A673 (cell line): ENCODE results near the gene C20orf204. TPM values are rescaled to one million over a fixed set of nuclear protein-coding genes. Genes with fewer than 3 reads are reported as not detected.

Experiments
- BruUV-seq: library from RNA; stranded (reverse); fragments of 400-500 nt; replicated peaks from 2 replicates; lab custom pipeline; 2021; lab: Mats Ljungman, UMichigan
- CTCF ChIA-PET: fragments of 300-600 bp; sonication (Branson Sonifier 250); formaldehyde crosslinking; loops from one replicate; lab custom pipeline; 2022; ENCODE audit warnings: antibody characterized with exemption; lab: Charles Lee
- POLR2A ChIA-PET: fragments of 300-600 bp; sonication (Branson Sonifier 250); formaldehyde crosslinking; loops from one replicate; lab custom pipeline; 2022; ENCODE audit warnings: antibody characterized with exemption; ENCODE audit not compliant: low non-redundant PET; lab: Charles Lee
- DNase-seq: peaks from one replicate; pipeline ENCODE4 v3.0.0-alpha.2; 2015; ENCODE audit warnings: low spot score
- H3K27ac ChIP-seq: fragments of 200-600 bp; sonication (generic); 2 replicates; pipeline ENCODE4 v1.5.1; 2016; ENCODE audit warnings: mixed run types, low read depth, mild to moderate bottlenecking, mixed read lengths, antibody characterized with exemption, low read length; ENCODE audit not compliant: poor library complexity, severe bottlenecking
- H3K27me3 ChIP-seq: fragments of 200-600 bp; sonication (generic); replicated peaks from 2 replicates; pipeline ENCODE4 v1.6.1; 2017; ENCODE audit warnings: mixed run types, low read depth, mild to moderate bottlenecking, mixed read lengths, antibody characterized with exemption, low read length; ENCODE audit not compliant: insufficient read depth, poor library complexity
- H3K36me3 ChIP-seq: fragments of 200-600 bp; sonication (generic); 2 replicates; pipeline ENCODE4 v1.6.1; 2016; ENCODE audit warnings: mixed run types, mild to moderate bottlenecking, mixed read lengths, antibody characterized with exemption, low read length; ENCODE audit not compliant: insufficient read depth, poor library complexity, severe bottlenecking
- H3K4me1 ChIP-seq: fragments of 200-600 bp; sonication (generic); 2 replicates; pipeline ENCODE4 v1.6.1; 2017; ENCODE audit warnings: mixed run types, mild to moderate bottlenecking, mixed read lengths, antibody characterized with exemption, low read length; ENCODE audit not compliant: insufficient read depth, poor library complexity, severe bottlenecking
- H3K4me3 ChIP-seq: fragments of 200-600 bp; sonication (generic); 2 replicates; pipeline ENCODE4 v1.5.1; 2016; ENCODE audit warnings: low read depth, mixed run types, mild to moderate bottlenecking, mixed read lengths, low read length; ENCODE audit not compliant: poor library complexity, severe bottlenecking
- H3K9me3 ChIP-seq: fragments of 200-600 bp; sonication (generic); 2 replicates; pipeline ENCODE4 v1.6.1; 2016; ENCODE audit warnings: mixed run types, low read depth, mild to moderate bottlenecking, mixed read lengths, antibody characterized with exemption, low read length; ENCODE audit not compliant: poor library complexity, severe bottlenecking
- EZH2 ChIP-seq: fragments of 200-600 bp; sonication (generic); IDR thresholded peaks from 2 replicates; pipeline ENCODE4 v1.6.1; 2017; ENCODE audit warnings: borderline replicate concordance, low read depth, mild to moderate bottlenecking, mixed read lengths, antibody characterized with exemption, low read length; ENCODE audit not compliant: poor library complexity, severe bottlenecking
- intact Hi-C: fragments of 100-400 bp; cut with micrococcal nuclease; formaldehyde crosslinking; loops from one replicate; pipeline ENCODE4 v1.10.0; 2022; ENCODE audit not compliant: unreplicated experiment
- total RNA-seq: library from RNA; stranded (reverse); gene quantifications from 2 replicates; pipeline ENCODE4 v1.2.3, GENCODE V29; 2021
- TF ChIP-seq, protein P1 (sequence below): fragments of 300-800, 200-600 bp; sonication (generic); conservative IDR thresholded peaks from 2 replicates; pipeline ENCODE4 v1.5.1; 2017; ENCODE audit warnings: low read depth, mild to moderate bottlenecking, antibody characterized with exemption, low read length, moderate library complexity, mixed read lengths

Gene C20orf204
- total RNA-seq, 1 experiment from 2014 or later, result 2.5 TPM

DNA sequence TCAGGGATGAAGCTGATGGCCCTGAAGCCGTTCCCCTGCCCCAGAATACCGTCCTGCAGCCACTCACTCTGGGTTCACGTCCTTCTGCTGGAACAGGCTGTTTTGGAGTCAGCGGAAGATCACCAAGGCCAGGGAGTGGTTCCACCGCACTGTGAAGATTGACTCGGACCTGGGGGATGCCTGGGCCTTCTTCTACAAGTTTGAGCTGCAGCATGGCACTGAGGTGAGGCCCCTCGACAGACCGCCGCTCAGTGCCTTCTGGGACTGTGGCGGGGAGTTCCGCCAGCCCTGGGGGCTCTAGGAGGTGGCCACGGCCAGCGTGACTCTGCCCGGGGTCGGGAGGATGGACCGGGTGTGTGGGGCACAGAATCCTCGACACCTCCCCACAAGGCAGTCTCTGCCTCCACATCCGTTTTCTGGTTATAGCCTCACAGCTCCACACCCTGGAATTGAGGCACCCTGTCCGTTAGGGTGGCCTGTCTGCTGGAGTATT, 4.1 kb upstream of the C20orf204 start:
- Histone ChIP-seq H3K27me3 (no peaks in the 10 kb centered on the region), H3K36me3 (peaks cover 14% of the 10 kb centered on the region), H3K4me3 (no peak overlapping the region), H3K4me1 (no peaks in the 10 kb centered on the region), H3K27ac (no peak overlapping the region), H3K9me3 (no peaks in the 10 kb centered on the region)
- ChIA-PET CTCF (no interaction called here), POLR2A (no interaction called here)
- intact Hi-C loops, result no loop called here
- no peak for TF ChIP-seq EZH2
- TF ChIP-seq, protein P1, sequence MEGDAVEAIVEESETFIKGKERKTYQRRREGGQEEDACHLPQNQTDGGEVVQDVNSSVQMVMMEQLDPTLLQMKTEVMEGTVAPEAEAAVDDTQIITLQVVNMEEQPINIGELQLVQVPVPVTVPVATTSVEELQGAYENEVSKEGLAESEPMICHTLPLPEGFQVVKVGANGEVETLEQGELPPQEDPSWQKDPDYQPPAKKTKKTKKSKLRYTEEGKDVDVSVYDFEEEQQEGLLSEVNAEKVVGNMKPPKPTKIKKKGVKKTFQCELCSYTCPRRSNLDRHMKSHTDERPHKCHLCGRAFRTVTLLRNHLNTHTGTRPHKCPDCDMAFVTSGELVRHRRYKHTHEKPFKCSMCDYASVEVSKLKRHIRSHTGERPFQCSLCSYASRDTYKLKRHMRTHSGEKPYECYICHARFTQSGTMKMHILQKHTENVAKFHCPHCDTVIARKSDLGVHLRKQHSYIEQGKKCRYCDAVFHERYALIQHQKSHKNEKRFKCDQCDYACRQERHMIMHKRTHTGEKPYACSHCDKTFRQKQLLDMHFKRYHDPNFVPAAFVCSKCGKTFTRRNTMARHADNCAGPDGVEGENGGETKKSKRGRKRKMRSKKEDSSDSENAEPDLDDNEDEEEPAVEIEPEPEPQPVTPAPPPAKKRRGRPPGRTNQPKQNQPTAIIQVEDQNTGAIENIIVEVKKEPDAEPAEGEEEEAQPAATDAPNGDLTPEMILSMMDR, result no peak
- DNase-seq, result no peak
- BruUV-seq, result no TSS peak

DNA sequence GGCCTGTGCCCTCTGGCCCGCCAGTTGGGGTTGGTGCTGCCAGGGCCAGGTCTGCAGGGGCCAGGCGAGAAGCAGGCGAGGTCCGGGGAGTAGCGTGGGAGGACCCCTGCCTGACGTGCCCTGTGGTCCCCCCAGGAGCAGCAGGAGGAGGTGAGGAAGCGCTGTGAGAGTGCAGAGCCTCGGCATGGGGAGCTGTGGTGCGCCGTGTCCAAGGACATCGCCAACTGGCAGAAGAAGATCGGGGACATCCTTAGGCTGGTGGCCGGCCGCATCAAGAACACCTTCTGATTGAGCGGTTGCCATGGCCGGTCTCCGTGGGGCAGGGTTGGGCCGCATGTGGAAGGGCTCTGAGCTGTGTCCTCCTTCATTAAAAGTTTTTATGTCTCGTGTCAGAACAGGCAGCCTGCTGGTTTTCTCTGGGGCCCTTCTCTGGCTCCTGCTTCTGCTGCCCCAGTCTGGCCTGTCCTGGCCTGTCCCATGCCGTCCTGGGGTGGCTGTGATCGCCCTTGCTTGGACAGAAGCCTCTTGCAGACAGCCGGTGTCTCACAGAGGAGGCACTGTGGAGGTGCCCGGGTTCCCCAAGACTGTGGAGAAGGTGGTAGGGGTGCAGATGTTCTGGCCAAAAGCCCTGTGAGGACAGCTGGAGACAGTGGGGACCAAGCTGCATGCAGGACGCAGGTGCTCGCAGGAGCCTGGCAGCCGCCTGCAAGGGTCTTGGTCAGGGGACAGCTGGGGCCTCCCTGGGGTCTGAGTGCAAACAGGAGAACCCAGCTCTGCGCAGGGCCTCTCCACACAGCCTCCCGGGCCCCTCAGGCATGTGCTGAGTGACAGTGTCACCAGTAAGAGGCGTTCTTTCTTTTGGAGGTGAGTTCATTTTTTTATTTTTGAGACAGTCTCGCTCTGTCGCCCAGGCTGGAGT, 3.0 kb upstream of the C20orf204 start:
- H3K27ac ChIP-seq, result no peak overlapping the region
- no peaks in the 10 kb centered on the region for H3K9me3 ChIP-seq
- peaks cover 6% of the 10 kb centered on the region for H3K27me3 ChIP-seq
- TF ChIP-seq EZH2, result no peak
- TF ChIP-seq, protein P1, result no peak
- ChIA-PET POLR2A (no interaction called here), CTCF (no interaction called here)
- intact Hi-C loops, result no loop called here
- no peak for DNase-seq
- no peaks in the 10 kb centered on the region for H3K4me1 ChIP-seq
- peaks cover 8% of the 10 kb centered on the region for H3K36me3 ChIP-seq
- H3K4me3 ChIP-seq, result no peak overlapping the region
- BruUV-seq, result no TSS peak

DNA sequence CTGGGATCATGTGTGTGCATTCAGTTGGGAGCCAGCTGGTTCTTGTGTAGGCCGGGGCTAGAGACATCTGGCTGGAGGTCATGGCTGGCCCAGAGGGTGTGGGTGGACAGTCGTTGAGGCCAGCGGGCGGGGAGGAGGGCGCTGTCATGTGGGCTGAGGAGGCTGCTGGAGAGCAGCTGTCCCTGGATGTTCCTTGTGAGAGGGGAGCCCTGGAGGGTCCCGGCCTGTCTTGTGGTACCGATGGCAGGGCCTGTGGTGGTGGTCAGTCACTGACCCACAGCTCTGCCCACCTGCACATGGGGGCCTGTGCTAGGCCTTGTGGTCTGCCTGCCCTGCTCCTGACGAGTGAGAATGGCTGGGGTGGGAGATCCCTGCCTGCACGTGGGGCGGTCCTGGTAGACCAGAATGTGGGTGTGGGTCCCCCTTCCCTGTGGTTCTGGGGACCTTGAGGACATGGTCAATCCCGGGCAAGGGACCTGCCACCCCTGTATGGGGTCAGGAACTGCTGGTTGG, 1.9 kb upstream of the C20orf204 start:
- no peak for DNase-seq
- Histone ChIP-seq H3K27ac (no peak overlapping the region), H3K36me3 (peaks cover 8% of the 10 kb centered on the region), H3K9me3 (no peaks in the 10 kb centered on the region), H3K4me1 (peaks cover 8% of the 10 kb centered on the region), H3K4me3 (no peak overlapping the region), H3K27me3 (peaks cover 16% of the 10 kb centered on the region)
- intact Hi-C loops, result no loop called here
- TF ChIP-seq, protein P1, result no peak
- TF ChIP-seq EZH2, result no peak
- POLR2A ChIA-PET, result no interaction called here
- CTCF ChIA-PET, result interaction anchor here (0.7 kb wide), 1 partner anchor 53 kb away, joined by 6 read pairs; no protein-coding TSS in a partner anchor
- BruUV-seq, result no TSS peak
